HG03135 (cell line): ENCODE measurements around the gene ACOT6.
"Not testable (repeated sequence)": the region's sequence is repeated elsewhere in the genome, so short reads cannot be mapped to it uniquely, and the experiment has no call there.

Experiments used
- ATAC-seq: cut with Tn5 transposase; IDR thresholded peaks from one replicate; pipeline ENCODE4 v1.9.1; 2021; ENCODE audit warnings: mild to moderate bottlenecking, moderate library complexity; ENCODE audit not compliant: unreplicated experiment

The ACOT6 gene

DNA sequence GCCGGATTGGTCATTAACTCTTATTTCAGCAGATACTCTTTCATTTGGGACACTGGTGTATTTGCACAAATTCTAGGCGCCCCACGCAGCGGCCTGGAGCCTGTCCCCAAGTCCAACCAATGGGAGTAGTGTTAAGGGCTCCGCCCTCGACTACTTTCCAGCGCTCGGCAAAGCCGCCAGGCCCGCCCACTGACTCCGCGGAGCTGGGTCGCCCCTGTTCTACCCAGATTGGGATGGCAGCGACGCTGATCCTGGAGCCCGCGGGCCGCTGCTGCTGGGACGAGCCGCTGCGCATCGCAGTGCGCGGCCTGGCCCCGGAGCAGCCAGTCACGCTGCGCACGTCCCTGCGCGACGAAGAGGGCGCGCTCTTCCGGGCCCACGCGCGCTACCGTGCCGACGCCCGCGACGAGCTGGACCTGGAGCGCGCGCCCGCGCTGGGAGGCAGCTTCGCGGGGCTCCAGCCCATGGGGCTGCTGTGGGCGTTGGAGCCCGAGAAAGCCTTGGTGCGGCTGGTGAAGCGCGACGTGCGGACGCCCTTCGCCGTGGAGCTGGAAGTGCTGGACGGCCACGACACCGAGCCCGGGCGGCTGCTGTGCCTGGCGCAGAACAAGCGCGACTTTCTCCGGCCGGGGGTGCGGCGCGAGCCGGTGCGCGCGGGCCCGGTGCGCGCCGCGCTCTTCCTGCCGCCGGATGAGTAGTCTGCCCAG lies at the start of gene ACOT6:
TSS of gene ACOT6 (plus strand) at position 179 of the 707 bp plus-strand sequence. CDS start at position 234, 55 bp downstream.
- ATAC-seq = peak; percentile 76

GRCh38 chr14:73562696-73563095 lies 49.6 kb upstream of the ACOT6 start:
- ATAC-seq = not testable (repeated sequence)

GRCh38 chr14:73566431-73566830 lies 45.9 kb upstream of the ACOT6 start:
- ATAC-seq = not testable (repeated sequence)

GRCh38 chr14:73566935-73567334 lies 45.4 kb upstream of the ACOT6 start:
- not testable (repeated sequence) for ATAC-seq

GRCh38 chr14:73567358-73567757 lies 45.0 kb upstream of the ACOT6 start:
- no peak for ATAC-seq

- no peak for ATAC-seq
Observed at GRCh38 chr14:73567951-73568885, 44.1 kb upstream of the ACOT6 start.

DNA sequence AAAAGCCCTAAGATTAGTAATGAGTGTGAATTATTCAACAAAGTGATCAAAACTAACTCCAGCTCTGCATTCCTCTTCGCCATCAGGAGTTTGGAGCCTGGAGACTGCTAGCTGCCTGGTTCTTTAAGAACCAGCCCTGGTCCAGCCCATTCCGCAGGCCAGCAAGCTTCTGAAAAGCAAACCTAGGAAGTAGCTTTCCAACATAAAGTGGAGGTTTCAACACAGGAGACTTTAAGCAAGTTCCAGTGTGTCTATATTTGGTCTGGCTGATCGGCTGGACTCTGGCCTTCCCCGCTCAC lies 43.5 kb upstream of the ACOT6 start:
- ATAC-seq = not testable (repeated sequence)

DNA sequence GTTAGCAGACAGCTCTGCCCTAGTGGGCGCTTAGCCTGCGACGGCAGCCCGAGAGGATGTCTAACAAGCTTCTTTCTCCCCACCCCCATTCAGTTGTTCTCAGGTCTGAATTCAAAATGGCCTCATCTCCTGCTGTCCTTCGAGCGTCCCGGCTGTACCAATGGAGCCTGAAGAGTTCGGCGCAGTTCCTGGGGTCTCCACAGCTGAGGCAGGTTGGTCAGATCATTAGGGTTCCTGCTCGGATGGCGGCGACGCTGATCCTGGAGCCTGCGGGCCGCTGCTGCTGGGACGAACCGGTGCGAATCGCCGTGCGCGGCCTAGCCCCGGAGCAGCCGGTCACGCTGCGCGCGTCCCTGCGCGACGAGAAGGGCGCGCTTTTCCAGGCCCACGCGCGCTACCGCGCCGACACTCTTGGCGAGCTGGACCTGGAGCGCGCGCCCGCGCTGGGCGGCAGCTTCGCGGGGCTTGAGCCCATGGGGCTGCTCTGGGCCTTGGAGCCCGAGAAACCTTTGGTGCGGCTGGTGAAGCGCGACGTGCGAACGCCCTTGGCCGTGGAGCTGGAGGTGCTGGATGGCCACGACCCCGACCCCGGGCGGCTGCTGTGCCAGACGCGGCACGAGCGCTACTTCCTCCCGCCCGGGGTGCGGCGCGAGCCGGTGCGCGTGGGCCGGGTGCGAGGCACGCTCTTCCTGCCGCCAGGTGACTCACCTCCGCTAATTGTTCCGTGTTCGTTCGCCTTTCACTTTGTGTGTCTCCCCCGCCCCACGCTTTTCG lies 42.9 kb upstream of the ACOT6 start, which contains the start of gene ACOT2:
TSS of gene ACOT2 (plus strand) at position 29 of the 774 bp plus-strand sequence. CDS start at position 57, 28 bp downstream.
- peak; percentile 62 for ATAC-seq

- ATAC-seq = peak; percentile 44
Observed at GRCh38 chr14:73570913-73571312, 41.4 kb upstream of the ACOT6 start.

DNA sequence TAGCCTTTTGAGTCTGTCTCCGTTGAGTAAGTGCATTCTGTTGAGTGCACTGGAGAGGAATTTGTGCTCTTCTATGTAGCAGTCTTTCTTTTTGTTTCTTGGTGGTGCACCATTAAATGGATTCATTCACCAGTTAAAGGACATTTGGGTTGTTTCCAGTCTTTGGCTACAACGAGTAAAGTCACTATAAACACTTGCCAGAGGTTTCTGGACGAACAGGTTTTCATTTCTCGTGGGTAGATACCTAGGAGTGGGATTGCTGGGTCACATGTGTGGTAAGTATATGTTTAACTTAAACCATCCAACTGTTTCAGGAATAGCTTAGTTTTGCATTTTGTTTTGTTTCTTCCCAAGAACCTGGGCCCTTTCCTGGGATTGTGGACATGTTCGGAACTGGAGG lies 39.3 kb upstream of the ACOT6 start:
- ATAC-seq = not testable (repeated sequence)

DNA sequence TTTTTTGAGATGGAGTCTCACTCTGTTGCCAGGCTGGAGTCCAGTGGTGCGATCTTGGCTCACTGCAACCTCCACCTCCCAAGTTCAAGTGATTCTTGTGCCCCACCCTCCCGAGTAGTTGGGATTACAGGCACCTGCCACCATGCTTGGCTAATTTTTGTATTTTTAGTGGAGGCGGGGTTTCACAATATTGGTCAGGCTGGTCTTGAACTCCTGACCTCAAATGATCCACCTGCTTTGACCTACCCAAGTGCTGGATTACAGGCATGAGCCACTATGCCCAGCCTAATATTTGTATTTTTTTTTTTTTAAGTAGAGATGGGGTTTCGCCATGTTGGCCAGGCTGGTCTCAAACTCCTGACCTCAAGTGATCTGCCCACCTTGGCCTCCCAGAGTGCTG lies 38.6 kb upstream of the ACOT6 start:
- ATAC-seq = not testable (repeated sequence)

GRCh38 chr14:73574251-73574650 lies 38.1 kb upstream of the ACOT6 start:
- ATAC-seq = not testable (repeated sequence)

DNA sequence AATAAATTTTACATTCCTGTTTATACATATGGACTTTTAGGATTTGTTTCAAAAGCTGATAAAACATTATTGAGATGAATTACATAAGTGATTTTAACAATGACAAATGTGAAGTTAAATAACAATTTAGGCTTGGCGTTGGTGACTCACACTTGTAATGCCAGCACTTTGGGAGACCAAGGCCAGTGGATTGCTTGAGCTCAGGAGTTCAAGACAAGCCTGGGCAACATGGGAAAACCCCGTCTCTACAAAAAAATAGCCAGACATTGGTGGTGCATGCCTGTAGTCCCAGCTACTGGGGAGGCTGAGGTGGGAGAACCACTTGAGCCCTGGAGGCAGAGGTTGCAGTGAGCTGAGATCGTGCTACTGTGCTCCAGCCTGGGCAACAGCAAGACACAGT lies 35.9 kb upstream of the ACOT6 start:
- no peak for ATAC-seq

GRCh38 chr14:73577214-73577613 lies 35.1 kb upstream of the ACOT6 start:
- not testable (repeated sequence) for ATAC-seq

- ATAC-seq = not testable (repeated sequence)
Observed at GRCh38 chr14:73582102-73582979, 30.0 kb upstream of the ACOT6 start.

DNA sequence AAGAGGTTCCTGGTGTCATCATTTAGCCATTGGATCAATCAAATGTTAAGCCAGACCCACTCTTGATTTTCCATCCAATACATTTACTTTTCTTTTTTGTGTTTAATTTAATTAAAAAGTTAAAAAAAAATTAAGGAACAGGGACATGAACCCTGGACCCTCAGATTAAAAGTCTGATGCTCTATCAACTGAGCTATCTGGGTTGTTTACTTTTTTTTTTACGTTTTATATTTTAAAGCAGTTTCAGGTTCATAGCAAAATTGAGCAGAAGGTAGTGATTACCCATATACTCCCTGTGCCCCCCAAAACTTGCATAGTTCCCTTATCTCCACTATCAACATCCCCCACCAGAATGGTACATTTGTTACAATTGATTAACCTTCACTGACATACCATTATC lies 23.6 kb upstream of the ACOT6 start:
- ATAC-seq = no peak

- ATAC-seq = no peak
Observed at GRCh38 chr14:73589116-73589515, 23.2 kb upstream of the ACOT6 start.

- ATAC-seq = not testable (repeated sequence)
Observed at GRCh38 chr14:73590673-73591004, 21.7 kb upstream of the ACOT6 start.

DNA sequence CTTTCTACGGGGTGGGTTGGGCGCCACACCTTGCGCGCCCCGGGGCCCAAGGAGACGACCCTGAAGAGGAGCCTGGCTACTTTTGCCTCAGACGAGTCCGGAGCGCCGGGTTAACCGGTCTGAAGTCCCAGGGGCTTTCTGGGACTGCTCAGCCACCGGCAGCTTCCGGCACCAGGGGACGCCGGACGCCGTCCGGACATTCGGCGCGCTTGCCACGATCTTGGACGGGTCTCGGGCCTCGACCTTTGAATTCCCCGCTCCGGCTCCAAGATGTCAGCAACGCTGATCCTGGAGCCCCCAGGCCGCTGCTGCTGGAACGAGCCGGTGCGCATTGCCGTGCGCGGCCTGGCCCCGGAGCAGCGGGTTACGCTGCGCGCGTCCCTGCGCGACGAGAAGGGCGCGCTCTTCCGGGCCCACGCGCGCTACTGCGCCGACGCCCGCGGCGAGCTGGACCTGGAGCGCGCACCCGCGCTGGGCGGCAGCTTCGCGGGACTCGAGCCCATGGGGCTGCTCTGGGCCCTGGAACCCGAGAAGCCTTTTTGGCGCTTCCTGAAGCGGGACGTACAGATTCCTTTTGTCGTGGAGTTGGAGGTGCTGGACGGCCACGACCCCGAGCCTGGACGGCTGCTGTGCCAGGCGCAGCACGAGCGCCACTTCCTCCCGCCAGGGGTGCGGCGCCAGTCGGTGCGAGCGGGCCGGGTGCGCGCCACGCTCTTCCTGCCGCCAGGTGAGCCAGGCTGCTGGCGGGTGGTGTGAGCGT lies 20.4 kb upstream of the ACOT6 start, which contains the start of gene ACOT4:
TSS of gene ACOT4 (plus strand) at position 184 of the 760 bp plus-strand sequence. CDS start at position 271, 87 bp downstream.
- ATAC-seq = peak; percentile 59
